Measurements from ENCODE around the gene SUMO3. TPM values are rescaled to one million over a fixed set of nuclear protein-coding genes. Genes with fewer than 3 reads are reported as not detected.

Gene SUMO3
- total RNA-seq, 1 experiment from 2014 or later: 41.4 TPM

DNA sequence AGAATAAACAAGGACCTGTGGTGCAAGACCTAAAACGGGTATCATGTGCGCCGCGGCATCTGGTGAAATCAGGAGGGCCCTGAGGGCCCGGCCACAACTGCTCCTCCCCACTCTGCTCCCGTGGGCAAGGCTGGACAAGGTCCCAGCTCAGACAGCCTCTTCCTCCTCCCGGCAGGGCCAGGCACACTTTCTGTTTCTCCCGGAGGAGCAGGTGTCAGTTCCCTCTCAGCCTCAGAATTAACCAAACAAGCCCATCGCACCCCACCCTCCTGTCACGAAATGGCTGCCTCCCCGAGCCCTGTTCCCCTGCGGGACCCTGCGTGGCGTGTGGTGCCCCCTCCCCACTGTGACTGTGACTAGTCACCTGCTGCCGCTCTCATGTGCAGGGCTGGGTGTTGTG, 40.4 kb upstream of the SUMO3 start:
- in situ Hi-C loops (cut with HindIII; ENCODE audit: low pct_unique_long_range_greater_than_20kb, low sequenced_read_pairs): no loop called here
- ChIA-PET POLR2A (no interaction called here), CTCF (no interaction called here)
- Histone ChIP-seq H3K9me3 (ENCODE audit: control insufficient read depth, insufficient read depth, low read depth, low read length) (no peaks in the 10 kb centered on the region), H3K36me3 (ENCODE audit: control insufficient read depth, insufficient read depth, low read length) (peaks cover 6% of the 10 kb centered on the region), H3K4me1 (ENCODE audit: control insufficient read depth, insufficient read depth, low read length) (peaks cover 3% of the 10 kb centered on the region), H3K27me3 (ENCODE audit: control insufficient read depth, insufficient read depth, low read length) (no peaks in the 10 kb centered on the region), H3K27ac (ENCODE audit: low read length) (no peak overlapping the region), H3K4me3 (ENCODE audit: low read depth in 2 of 2, low read length in 2 of 2) (no peak overlapping the region)
- no peak for ATAC-seq
- intact Hi-C loops (cut with micrococcal nuclease; ENCODE audit: unreplicated experiment): no loop called here
- DNase-seq (ENCODE audit: low read depth, low spot score): no peak
- TF ChIP-seq POLR2AphosphoS5 (IDR thresholded peaks at IDR 0.05; ENCODE audit: low read depth, low read length): no peak
- TF ChIP-seq, protein P1, sequence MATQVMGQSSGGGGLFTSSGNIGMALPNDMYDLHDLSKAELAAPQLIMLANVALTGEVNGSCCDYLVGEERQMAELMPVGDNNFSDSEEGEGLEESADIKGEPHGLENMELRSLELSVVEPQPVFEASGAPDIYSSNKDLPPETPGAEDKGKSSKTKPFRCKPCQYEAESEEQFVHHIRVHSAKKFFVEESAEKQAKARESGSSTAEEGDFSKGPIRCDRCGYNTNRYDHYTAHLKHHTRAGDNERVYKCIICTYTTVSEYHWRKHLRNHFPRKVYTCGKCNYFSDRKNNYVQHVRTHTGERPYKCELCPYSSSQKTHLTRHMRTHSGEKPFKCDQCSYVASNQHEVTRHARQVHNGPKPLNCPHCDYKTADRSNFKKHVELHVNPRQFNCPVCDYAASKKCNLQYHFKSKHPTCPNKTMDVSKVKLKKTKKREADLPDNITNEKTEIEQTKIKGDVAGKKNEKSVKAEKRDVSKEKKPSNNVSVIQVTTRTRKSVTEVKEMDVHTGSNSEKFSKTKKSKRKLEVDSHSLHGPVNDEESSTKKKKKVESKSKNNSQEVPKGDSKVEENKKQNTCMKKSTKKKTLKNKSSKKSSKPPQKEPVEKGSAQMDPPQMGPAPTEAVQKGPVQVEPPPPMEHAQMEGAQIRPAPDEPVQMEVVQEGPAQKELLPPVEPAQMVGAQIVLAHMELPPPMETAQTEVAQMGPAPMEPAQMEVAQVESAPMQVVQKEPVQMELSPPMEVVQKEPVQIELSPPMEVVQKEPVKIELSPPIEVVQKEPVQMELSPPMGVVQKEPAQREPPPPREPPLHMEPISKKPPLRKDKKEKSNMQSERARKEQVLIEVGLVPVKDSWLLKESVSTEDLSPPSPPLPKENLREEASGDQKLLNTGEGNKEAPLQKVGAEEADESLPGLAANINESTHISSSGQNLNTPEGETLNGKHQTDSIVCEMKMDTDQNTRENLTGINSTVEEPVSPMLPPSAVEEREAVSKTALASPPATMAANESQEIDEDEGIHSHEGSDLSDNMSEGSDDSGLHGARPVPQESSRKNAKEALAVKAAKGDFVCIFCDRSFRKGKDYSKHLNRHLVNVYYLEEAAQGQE (IDR thresholded peaks at IDR 0.05; ENCODE audit: insufficient read depth in 1 of 2, low read depth in 2 of 2, low read length in 1 of 2): no peak
- TF ChIP-seq CTCF (IDR thresholded peaks at IDR 0.05): no peak
- TF ChIP-seq SIN3A (IDR thresholded peaks at IDR 0.05; ENCODE audit: borderline replicate concordance, insufficient read depth, low read depth, low read length): no peak
- TF ChIP-seq TCF7L2 (IDR thresholded peaks at IDR 0.05; ENCODE audit: low read depth, low read length): no peak
- no TSS peak for BruUV-seq (replicated peaks)

GRCh38 chr21:44857127-44857892, 39.4 kb upstream of the SUMO3 start:
- Histone ChIP-seq H3K4me3 (ENCODE audit: low read depth in 2 of 2, low read length in 2 of 2) (no peak overlapping the region), H3K9me3 (ENCODE audit: control insufficient read depth, insufficient read depth, low read depth, low read length) (no peaks in the 10 kb centered on the region), H3K27me3 (ENCODE audit: control insufficient read depth, insufficient read depth, low read length) (no peaks in the 10 kb centered on the region), H3K27ac (ENCODE audit: low read length) (no peak overlapping the region), H3K4me1 (ENCODE audit: control insufficient read depth, insufficient read depth, low read length) (peaks cover 3% of the 10 kb centered on the region), H3K36me3 (ENCODE audit: control insufficient read depth, insufficient read depth, low read length) (peaks cover 6% of the 10 kb centered on the region)
- intact Hi-C loops (cut with micrococcal nuclease; ENCODE audit: unreplicated experiment) (no loop called here), in situ Hi-C loops (cut with HindIII; ENCODE audit: low pct_unique_long_range_greater_than_20kb, low sequenced_read_pairs) (no loop called here)
- ATAC-seq (no peak), DNase-seq (ENCODE audit: low read depth, low spot score) (no peak)
- POLR2A ChIA-PET: no interaction called here
- CTCF ChIA-PET: no interaction called here
- BruUV-seq (replicated peaks): no TSS peak
- no peak for TF ChIP-seq TCF7L2 (IDR thresholded peaks at IDR 0.05; ENCODE audit: low read depth, low read length)
- TF ChIP-seq SIN3A (IDR thresholded peaks at IDR 0.05; ENCODE audit: borderline replicate concordance, insufficient read depth, low read depth, low read length): no peak
- no peak for TF ChIP-seq CTCF (IDR thresholded peaks at IDR 0.05)
- TF ChIP-seq, protein P1 (IDR thresholded peaks at IDR 0.05; ENCODE audit: insufficient read depth in 1 of 2, low read depth in 2 of 2, low read length in 1 of 2): no peak
- no peak for TF ChIP-seq POLR2AphosphoS5 (IDR thresholded peaks at IDR 0.05; ENCODE audit: low read depth, low read length)

All from Panc1 (cell line).